Islet precursor cell (in vitro differentiated cells): ENCODE data around the gene PRDM13.
"Not testable (repeated sequence)": the region's sequence is repeated elsewhere in the genome, so short reads cannot be mapped to it uniquely, and the experiment has no call there.

Source experiments
- DNase-seq: peaks from one replicate; pipeline ENCODE4 v3.0.0-alpha.2; 2018

Gene PRDM13

GRCh38 chr6:99638358-99638757 is 31.7 kb downstream of the PRDM13 start:
- not testable (repeated sequence) for DNase-seq

GRCh38 chr6:99641270-99641669 is 34.6 kb downstream of the PRDM13 start:
- DNase-seq, result peak; percentile 52

GRCh38 chr6:99645986-99646385 is 39.4 kb downstream of the PRDM13 start:
- DNase-seq, result no peak

- not testable (repeated sequence) for DNase-seq
These were observed 43.5 kb downstream of the PRDM13 start for GRCh38 chr6:99650091-99650571.

GRCh38 chr6:99660206-99660605 is 53.6 kb downstream of the PRDM13 start:
- DNase-seq, result no peak

GRCh38 chr6:99661870-99662269 is 55.2 kb downstream of the PRDM13 start:
- DNase-seq, result no peak

- DNase-seq, result no peak
These were observed 56.0 kb downstream of the PRDM13 start for GRCh38 chr6:99662616-99663015.
